HEK293 (cell line): Measurements from ENCODE around the gene GTPBP6.
A peak's percentile ranks its signal among the peaks of the same experiment; 100 is the strongest.

Experiments
- CTCF ChIA-PET: fragments of 350-600 bp; formaldehyde crosslinking; extraction: SDS; loops from one replicate; lab custom pipeline; 2021; ENCODE audit warnings: antibody characterized with exemption; lab: Yijun Ruan, JAX
- POLR2A ChIA-PET: fragments of 300-600 bp; formaldehyde crosslinking; extraction: SDS; loops from one replicate; lab custom pipeline; 2020; ENCODE audit warnings: antibody characterized with exemption, inconsistent platforms; lab: Yijun Ruan, JAX
- H3K27ac ChIP-seq: fragments of 200-500 bp; sonication (Bioruptor generic); 2 replicates; pipeline ENCODE4 v1.5.1; 2014; ENCODE audit warnings: low read depth, low read length, control low read depth, inconsistent platforms; ENCODE audit errors: extremely low read depth
- H3K36me3 ChIP-seq, 2 experiments: fragments of 200-500 bp in 1 of 2; sonication (Bioruptor generic) in 1 of 2; 1 replicate in 1 of 2; 2 replicates in 1 of 2; pipeline ENCODE4 v1.5.1; 2014 to 2017; ENCODE audit warnings: inconsistent platforms in 2 of 2, low read length in 2 of 2; ENCODE audit not compliant: control insufficient read depth in 2 of 2, insufficient read depth in 1 of 2
- H3K4me1 ChIP-seq: fragments of 200-500 bp; sonication (Bioruptor generic); 2 replicates; pipeline ENCODE4 v1.5.1; 2014; ENCODE audit warnings: mild to moderate bottlenecking, low read length, inconsistent platforms; ENCODE audit not compliant: control insufficient read depth, insufficient read depth
- H3K4me3 ChIP-seq: 2 replicates; pipeline ENCODE4 v1.5.1; 2011; ENCODE audit warnings: low read depth, mild to moderate bottlenecking, control low read depth, low read length, moderate library complexity
- H3K9me3 ChIP-seq: fragments of 200-500 bp; sonication (Bioruptor generic); 2 replicates; pipeline ENCODE4 v1.5.1; 2014; ENCODE audit warnings: low read depth, low read length, inconsistent platforms; ENCODE audit not compliant: control insufficient read depth, insufficient read depth
- GLIS1 ChIP-seq: fragments of 450-650 bp; formaldehyde crosslinking; IDR thresholded peaks from 2 replicates; pipeline ENCODE4 v1.5.1; 2016; ENCODE audit warnings: missing biosample characterization, missing genetic modification characterization
- PRDM10 ChIP-seq: fragments of 450-650 bp; formaldehyde crosslinking; IDR thresholded peaks from 2 replicates; pipeline ENCODE4 v1.5.1; 2016; ENCODE audit warnings: missing biosample characterization, missing genetic modification characterization
- PRDM2 ChIP-seq: fragments of 450-650 bp; formaldehyde crosslinking; IDR thresholded peaks from 2 replicates; pipeline ENCODE4 v1.5.1; 2016; ENCODE audit warnings: missing biosample characterization, missing genetic modification characterization, borderline replicate concordance
- SP2 ChIP-seq: fragments of 450-650 bp; formaldehyde crosslinking; IDR thresholded peaks from 2 replicates; pipeline ENCODE4 v1.5.1; 2016; ENCODE audit warnings: missing biosample characterization, missing genetic modification characterization
- ZBTB17 ChIP-seq: fragments of 450-650 bp; formaldehyde crosslinking; IDR thresholded peaks from 2 replicates; pipeline ENCODE4 v1.5.1; 2016; ENCODE audit warnings: missing biosample characterization, missing genetic modification characterization
- ZBTB20 ChIP-seq: fragments of 450-650 bp; formaldehyde crosslinking; IDR thresholded peaks from 2 replicates; pipeline ENCODE4 v1.5.1; 2016; ENCODE audit warnings: missing biosample characterization, missing genetic modification characterization
- ZBTB49 ChIP-seq: fragments of 450-650 bp; formaldehyde crosslinking; IDR thresholded peaks from 2 replicates; pipeline ENCODE4 v1.5.1; 2016; ENCODE audit warnings: missing biosample characterization, missing genetic modification characterization, low read depth
- ZBTB8A ChIP-seq: fragments of 450-650 bp; formaldehyde crosslinking; IDR thresholded peaks from 2 replicates; pipeline ENCODE4 v1.5.1; 2016; ENCODE audit warnings: missing biosample characterization, missing genetic modification characterization
- ZIC2 ChIP-seq: fragments of 450-650 bp; formaldehyde crosslinking; IDR thresholded peaks from 2 replicates; pipeline ENCODE4 v1.5.1; 2016; ENCODE audit warnings: missing biosample characterization, missing genetic modification characterization
- ZNF138 ChIP-seq: fragments of 450-650 bp; formaldehyde crosslinking; IDR thresholded peaks from 2 replicates; pipeline ENCODE4 v1.5.1; 2016; ENCODE audit warnings: missing biosample characterization, missing genetic modification characterization, borderline replicate concordance
- ZNF26 ChIP-seq: fragments of 450-650 bp; formaldehyde crosslinking; IDR thresholded peaks from 2 replicates; pipeline ENCODE4 v1.5.1; 2016; ENCODE audit warnings: missing biosample characterization, missing genetic modification characterization
- ZNF366 ChIP-seq: fragments of 450-650 bp; formaldehyde crosslinking; conservative IDR thresholded peaks from 2 replicates; pipeline ENCODE4 v1.5.1; 2016; ENCODE audit warnings: missing biosample characterization, missing genetic modification characterization
- ZNF510 ChIP-seq: fragments of 450-650 bp; formaldehyde crosslinking; IDR thresholded peaks from 2 replicates; pipeline ENCODE4 v1.5.1; 2018; ENCODE audit warnings: mild to moderate bottlenecking, missing genetic modification characterization, missing biosample characterization; ENCODE audit not compliant: insufficient replicate concordance
- ZNF600 ChIP-seq: fragments of 450-650 bp; formaldehyde crosslinking; IDR thresholded peaks from 2 replicates; pipeline ENCODE4 v1.5.1; 2016; ENCODE audit warnings: missing biosample characterization, missing genetic modification characterization
- ZNF629 ChIP-seq: fragments of 450-650 bp; formaldehyde crosslinking; IDR thresholded peaks from 2 replicates; pipeline ENCODE4 v1.5.1; 2017; ENCODE audit warnings: missing biosample characterization, missing genetic modification characterization
- ZNF76 ChIP-seq: fragments of 450-650 bp; formaldehyde crosslinking; IDR thresholded peaks from 2 replicates; pipeline ENCODE4; 2016; ENCODE audit warnings: low read depth, missing biosample characterization, missing genetic modification characterization, borderline replicate concordance
- TF ChIP-seq, protein P1 (sequence below): fragments of 450-650 bp; formaldehyde crosslinking; IDR thresholded peaks from 2 replicates; pipeline ENCODE4 v1.5.1; 2017; ENCODE audit warnings: missing biosample characterization, missing genetic modification characterization
- TF ChIP-seq, protein P2 (sequence below): fragments of 450-650 bp; formaldehyde crosslinking; IDR thresholded peaks from 2 replicates; pipeline ENCODE4 v1.5.1; 2016; ENCODE audit warnings: missing biosample characterization, missing genetic modification characterization

The GTPBP6 gene

DNA sequence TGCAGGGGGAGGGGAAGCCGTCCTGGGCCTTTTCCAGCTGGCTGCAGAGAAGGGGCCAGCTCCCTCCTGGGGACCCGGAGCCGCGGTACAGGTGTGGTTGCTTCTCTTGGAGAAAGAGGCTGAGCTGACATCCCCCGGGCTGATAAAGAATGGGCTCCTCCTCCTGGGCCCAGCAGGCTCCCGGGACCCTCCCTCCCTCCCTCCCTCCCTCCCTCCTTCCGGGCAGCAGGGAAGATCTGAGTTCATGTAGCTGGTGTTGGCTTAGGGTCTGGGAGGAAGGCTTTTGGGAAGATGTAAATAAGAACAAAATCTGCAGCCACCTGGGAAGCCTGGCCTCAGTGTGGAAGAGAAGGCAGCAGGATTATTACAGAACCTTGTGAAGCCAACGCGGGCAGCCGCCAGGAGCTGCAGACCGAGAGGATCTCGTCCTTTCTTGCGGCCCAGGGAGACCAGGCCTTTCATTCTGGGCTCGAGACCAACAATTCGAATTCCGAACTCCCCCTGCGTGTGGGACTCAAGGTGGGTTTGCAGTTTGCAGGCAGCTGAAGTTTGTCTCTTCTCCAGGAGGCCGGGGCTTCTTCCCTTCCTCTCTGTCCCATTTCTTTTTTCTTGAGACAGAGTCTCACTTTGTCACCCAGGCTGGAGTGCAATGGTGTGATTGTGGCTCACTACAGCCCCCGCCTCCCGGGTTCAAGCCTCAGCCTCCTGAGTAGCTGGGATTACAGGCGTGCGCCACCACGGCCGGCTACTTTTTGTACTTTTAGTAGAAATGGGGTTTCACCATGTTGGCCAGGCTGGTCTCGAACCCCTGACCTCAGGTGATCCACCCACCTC, 37.2 kb downstream of the GTPBP6 start, which contains the start of gene PLCXD1:
PLCXD1 (plus strand) TSS at position 216 of the 834 bp plus-strand sequence. CDS start 2,807 bp downstream, outside the sequence.
- H3K27ac ChIP-seq, result peak within 1 kb of the TSS; percentile 86
- H3K4me1 ChIP-seq, result no peaks in the 10 kb centered on the region; the same call in 1 of the 2 replicates
- POLR2A ChIA-PET, result no interaction called here
- H3K4me3 ChIP-seq, result no peak within 1 kb of the TSS
- CTCF ChIA-PET, result no interaction called here
- no peaks in the 10 kb centered on the region for H3K9me3 ChIP-seq
- peaks cover 21 to 25% of the 10 kb centered on the region in 2 experiments for H3K36me3 ChIP-seq
- TF ChIP-seq ZNF76 (tag by site-specific recombination) (peak; percentile 53; the same call in 1 of the 2 replicates), ZNF138 (tag by site-specific recombination) (no peak), ZNF26 (tag by site-specific recombination) (no peak), ZBTB49 (tag by site-specific recombination) (no peak), PRDM10 (tag by site-specific recombination) (peak; percentile 84), ZBTB8A (tag by site-specific recombination) (peak; percentile 35), ZNF629 (tag by site-specific recombination) (no peak), PRDM2 (tag by site-specific recombination) (no peak), ZBTB20 (peak; percentile 56; the same call in 1 of the 2 replicates), ZIC2 (peak; percentile 45; the same call in 1 of the 2 replicates), GLIS1 (tag by site-specific recombination) (peak; percentile 53; the same call in 1 of the 2 replicates), ZNF600 (peak; percentile 84), ZNF510 (tag by site-specific recombination) (no peak), ZNF366 (tag by site-specific recombination) (0 out of 2 replicates have a peak, but pooled peaks have one; percentile 15), ZBTB17 (tag by site-specific recombination) (peak; percentile 79), SP2 (peak; percentile 38)
- TF ChIP-seq, protein P1, sequence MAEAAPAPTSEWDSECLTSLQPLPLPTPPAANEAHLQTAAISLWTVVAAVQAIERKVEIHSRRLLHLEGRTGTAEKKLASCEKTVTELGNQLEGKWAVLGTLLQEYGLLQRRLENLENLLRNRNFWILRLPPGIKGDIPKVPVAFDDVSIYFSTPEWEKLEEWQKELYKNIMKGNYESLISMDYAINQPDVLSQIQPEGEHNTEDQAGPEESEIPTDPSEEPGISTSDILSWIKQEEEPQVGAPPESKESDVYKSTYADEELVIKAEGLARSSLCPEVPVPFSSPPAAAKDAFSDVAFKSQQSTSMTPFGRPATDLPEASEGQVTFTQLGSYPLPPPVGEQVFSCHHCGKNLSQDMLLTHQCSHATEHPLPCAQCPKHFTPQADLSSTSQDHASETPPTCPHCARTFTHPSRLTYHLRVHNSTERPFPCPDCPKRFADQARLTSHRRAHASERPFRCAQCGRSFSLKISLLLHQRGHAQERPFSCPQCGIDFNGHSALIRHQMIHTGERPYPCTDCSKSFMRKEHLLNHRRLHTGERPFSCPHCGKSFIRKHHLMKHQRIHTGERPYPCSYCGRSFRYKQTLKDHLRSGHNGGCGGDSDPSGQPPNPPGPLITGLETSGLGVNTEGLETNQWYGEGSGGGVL, result peak; percentile 31; the same call in 1 of the 2 replicates
- TF ChIP-seq, protein P2, sequence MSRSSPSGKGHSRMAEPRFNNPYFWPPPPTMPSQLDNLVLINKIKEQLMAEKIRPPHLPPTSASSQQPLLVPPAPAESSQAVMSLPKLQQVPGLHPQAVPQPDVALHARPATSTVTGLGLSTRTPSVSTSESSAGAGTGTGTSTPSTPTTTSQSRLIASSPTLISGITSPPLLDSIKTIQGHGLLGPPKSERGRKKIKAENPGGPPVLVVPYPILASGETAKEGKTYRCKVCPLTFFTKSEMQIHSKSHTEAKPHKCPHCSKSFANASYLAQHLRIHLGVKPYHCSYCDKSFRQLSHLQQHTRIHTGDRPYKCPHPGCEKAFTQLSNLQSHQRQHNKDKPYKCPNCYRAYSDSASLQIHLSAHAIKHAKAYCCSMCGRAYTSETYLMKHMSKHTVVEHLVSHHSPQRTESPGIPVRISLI (tag by site-specific recombination), result no peak
